GM19238 (cell line): Measurements from ENCODE around the gene LBH.

Experiments
- DNase-seq: peaks from one replicate; pipeline ENCODE4 v3.0.0; 2011; ENCODE audit warnings: low spot score; ENCODE audit not compliant: insufficient read length

Gene LBH

DNA sequence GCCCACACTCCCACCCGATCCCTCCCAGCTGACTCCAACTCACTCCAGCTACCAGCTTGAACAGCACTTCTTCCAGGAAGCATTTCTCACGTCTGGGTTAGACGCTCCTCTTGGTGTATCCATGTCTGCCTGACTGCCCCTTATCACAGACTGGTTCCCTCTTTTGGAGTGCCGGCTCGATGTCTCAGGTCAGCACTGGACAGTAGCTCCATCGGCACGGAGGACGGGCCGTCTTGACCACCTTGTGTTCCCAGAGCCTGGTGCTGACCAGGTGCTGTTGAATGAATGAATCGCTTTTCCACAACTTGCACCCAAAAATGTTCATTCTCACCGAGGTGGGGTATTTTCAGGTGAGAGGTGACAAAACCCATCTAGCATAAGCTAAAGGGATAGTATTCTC is 71.8 kb downstream of the LBH start:
- DNase-seq, result no peak

- no peak for DNase-seq
Measured at GRCh38 chr2:30305235-30305634, 73.9 kb downstream of the LBH start.

- DNase-seq, result no peak
Measured at GRCh38 chr2:30306522-30306921, 75.2 kb downstream of the LBH start.

DNA sequence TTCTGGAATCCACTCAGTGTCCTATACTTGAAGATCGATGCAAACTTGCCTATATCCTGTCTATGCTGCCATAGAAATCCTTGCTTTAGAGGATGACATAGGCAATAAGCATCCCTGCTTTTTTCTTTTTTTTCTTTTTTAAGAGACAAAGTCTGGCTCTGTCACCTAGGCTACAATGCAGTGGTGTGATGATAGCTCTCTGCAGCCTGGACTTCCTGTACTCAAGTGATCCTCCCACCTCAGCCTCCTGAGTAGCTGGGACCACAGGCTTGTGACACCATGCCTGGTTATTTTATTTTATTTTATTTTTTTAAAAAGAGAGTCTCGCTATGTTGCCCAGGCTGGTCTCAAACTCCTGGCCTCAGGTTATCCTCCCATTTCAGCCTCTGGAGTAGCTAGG is 76.9 kb downstream of the LBH start:
- DNase-seq, result no peak
